GM19467 (cell line): Measurements from ENCODE around the gene FAM169A.
"Not testable (repeated sequence)": the region's sequence is repeated elsewhere in the genome, so short reads cannot be mapped to it uniquely, and the experiment has no call there.

Experiments
- ATAC-seq: cut with Tn5 transposase; IDR thresholded peaks from one replicate; pipeline ENCODE4 v1.9.1; 2021; ENCODE audit warnings: mild to moderate bottlenecking, moderate library complexity; ENCODE audit not compliant: unreplicated experiment

FAM169A gene

DNA sequence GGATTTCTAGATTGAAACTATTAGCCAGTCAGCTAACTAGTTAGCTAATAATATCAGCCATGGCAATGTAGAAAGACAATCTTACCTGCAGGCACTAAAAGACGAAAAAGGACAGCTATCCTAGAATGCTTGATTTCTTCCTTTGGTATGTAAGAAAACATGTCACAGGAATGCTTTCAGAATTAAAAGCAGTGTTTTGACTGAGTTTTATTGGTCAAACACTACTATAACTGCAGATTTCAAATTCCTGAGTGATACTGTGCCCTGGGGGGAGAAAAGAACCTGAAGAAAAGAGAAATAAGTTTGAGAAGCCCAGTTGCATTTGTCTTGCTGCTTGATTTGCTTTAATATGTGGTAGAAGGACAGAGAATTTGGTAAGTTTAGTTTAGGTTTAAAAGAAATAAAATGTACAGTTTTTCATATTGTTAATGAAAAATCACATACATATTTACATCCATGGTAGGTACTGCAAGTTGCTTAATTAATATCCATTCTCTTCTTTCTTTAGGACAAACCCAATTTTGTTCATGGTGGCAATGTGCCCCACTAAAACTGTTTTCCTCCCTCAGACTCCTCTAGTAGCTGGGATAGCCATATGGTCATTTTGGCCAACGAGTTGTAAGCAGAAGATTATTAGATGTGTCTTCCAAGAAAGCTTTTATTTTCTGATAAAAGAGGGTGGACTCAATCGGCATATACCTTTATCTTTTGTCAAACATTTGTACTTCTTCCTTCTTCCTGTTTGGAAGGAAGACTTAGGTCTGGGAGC lies 4.3 kb upstream of the FAM169A start:
- ATAC-seq = no peak

DNA sequence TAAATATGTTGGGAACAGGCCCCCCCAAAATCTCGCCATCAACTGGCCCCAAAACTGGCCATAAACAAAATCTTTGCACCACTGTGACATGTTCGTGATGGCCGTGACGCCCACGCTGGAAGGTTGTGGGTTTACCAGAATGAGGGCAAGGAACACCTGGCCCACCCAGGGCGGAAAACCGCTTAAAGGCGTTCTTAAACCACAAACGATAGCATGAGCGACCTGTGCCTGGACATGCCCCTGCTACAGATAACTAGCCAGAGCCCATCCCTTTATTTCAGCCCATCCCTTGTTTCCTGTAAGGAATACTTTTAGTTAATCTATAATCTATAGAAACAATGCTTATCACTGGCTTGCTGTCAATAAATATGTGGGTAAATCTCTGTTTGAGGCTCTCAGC lies 3.2 kb upstream of the FAM169A start:
- not testable (repeated sequence) for ATAC-seq

DNA sequence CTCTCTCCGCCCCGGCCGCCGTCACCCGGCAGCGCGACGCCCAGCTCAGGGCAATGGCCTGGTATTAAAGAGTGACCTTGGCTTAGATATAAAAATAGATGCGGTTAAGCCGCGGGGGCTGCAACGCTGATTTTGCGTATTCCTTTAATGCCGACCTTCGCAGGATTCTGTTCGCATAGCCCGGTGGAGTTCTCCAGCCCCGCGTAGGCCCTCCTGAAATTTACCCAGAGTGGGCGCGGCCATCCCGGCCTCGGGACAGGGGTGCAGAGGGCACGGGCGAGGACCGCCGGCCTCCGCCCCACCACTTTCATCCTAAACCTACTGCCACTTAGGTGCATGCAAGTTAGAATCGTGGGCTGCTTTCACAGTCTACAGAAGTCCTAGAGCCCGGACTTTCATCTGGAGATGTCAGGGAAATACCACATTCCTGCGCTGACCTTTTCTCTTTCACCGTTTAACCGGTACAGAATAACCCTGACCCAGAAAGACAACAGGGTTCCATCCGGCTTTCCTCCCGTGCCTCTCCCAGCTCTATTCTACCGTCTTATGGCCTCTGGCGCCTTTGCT lies 492 bp upstream of the FAM169A start:
- no peak for ATAC-seq

DNA sequence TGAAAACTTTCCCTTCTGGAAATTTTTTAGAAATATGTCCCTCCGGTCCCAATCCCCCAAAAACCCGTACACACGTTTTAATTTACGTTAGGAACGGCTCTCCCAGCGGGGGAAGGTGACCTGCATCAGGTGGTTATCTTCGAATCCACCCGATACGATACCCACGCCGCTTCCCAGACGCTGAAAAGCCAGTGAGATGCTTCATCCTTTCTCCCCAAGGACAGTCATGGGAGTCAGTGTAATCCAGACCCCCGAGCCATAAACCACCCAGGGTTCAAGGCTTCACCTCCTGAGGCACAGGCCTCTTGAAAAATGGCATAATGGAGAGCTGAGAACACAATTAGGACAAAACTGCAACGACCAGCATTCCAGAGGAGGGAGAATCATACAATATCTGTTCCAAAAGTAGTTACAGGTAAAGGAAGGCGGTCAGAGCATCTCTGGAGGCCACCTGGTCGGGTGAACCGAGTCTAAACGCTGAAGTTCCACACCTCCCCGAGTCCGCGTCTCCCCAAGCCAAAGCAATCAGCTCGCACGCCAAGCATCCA lies 857 bp downstream of the FAM169A start:
- ATAC-seq = no peak

DNA sequence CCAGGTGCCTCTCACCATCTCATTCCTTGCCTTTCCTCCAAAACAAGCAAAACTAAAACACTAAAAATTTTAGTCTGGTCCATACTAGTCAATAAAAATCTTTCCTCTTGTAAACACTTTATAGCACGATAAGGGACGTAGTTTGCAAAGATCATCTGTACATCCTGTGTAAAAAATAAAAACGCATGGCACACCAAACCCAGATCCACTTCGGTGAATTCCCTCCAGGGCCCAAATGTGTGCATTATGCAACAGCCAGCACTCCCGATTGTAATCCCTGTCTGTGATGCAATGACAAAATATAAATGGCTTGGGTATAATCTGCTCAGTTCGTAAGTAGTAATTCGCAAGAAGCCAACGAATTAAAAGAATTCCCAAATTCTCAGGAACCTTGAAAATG lies 1.4 kb downstream of the FAM169A start:
- no peak for ATAC-seq

DNA sequence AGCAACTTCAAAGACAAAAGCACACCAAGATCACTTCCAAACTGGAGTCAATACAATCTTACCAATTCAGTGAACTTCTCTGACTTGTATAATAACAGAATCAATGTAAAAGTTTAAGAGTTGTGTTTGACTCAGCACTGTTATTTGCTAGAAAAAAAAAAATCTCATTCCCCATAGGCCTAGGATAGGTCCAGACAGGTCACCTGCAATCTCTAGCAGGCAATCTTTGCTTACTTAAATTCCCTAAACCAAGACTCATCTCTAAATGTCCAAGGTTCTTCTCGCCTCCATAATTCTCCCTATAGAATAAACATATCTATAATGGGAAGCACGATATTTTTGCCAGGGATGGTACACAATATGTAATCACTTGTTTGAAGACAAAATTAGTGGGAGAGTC lies 2.5 kb downstream of the FAM169A start:
- ATAC-seq = no peak

DNA sequence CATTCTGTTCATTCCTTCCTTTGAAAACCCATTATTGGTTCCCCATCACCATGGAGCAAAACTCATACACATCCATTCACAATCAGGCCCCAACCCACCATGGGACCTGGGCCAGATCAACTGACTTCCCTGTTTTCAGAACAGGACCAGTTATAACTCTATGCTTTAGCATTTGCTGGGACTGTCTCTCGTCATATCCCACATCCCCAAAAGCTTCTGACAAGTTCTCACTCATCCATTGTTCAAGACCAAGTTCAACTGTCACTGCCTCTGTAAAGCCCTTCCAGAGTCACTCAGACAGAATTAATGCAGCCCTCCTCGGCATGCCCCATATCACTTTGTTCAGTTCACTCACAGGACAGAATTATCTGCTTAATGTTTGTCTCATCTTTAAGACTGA lies 4.0 kb downstream of the FAM169A start:
- ATAC-seq = no peak

DNA sequence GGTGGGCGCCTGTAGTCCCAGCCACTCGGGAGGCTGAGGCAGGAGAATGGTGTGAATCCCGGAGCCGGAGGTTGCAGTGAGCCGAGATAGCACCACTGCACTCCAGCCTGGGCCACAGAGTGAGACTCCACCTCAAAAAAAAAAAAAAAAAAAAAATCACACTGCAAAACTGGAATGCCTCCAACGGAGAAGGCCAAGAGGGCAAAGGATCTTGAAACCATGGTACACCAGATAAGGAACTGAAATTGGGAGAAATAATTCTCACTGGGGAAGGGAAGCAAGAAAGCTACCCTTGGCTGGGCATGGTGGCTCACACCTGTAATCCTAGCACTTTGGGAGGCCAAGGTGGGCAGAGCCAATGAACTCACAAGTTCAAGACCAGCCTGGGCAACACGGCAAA lies 9.2 kb downstream of the FAM169A start:
- not testable (repeated sequence) for ATAC-seq

DNA sequence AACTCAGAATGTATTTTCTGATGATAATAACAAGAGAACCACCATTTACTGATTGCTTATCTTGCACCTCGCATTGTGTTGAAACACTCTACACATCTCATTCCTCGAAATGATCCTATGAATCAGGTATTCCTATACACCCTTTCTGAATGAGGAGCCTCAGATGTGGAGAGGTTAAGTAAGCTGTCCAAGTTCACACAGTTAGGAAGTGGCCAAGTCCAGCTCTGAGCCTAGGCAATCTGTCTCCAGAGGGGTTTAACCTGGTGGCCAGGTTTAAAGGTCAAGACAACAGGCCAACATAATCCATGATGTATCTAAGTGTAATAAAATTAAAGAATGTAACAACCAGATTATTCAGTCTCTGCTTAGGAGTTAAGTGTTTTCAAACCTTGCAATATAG lies 12.9 kb downstream of the FAM169A start:
- no peak for ATAC-seq

DNA sequence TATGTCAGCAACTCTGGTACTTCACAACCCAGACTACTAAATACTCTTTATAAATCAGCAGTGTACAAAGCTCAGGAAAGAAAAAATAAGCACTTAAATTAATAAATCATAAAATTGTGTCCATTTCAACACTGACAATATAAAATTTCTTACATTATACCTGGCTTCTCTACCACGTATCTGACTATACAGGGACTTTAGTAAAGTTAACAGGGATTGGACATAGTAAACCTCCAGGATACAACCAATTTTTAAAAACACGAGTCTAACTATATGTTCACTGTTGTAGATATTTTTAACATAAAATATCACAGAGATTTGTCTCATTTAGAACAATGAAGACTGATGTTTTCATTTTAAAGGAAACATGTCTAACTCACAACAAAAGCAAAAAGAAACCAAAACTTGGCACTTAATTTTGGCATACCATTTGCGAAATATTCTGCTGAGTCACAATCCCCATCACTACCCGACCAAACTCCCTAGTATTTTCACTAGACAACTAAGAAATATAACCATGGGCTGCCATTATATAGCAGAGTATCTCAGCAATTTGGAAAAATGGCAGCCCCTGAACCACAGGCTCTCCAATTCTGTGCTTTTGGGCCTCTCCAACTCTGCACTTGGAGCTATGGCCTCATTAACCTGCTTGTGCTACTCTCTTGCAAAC lies 14.4 kb downstream of the FAM169A start:
- no peak for ATAC-seq

DNA sequence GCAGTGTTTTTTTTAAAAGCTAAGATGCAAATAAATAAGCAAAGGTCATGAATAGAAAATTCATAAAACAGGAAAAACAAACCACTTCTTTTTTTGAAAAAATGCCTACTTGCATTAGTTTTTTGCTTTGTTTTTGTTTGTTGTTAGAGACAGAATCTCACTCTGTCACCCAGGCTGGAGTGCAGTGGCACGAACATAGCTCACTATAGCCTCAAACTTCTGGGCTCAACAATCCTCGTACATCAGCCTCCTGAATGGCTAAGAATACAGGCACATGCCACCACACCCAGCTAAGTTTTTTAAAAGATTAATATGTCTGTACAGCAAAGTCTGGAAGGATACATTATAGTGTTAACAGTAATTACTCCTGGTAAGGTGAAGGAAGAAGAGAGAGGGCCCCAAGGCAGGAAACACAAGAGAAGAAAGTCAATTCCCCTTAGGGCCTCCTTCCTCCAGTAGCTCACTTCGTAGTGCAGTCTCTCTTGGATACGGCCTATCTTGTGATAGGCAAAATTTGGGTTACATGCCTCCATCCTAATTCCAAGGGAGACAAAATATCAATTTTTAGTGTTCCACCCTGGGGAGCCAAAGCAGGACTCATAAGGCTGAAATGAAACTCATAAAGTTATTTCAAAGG lies 15.3 kb downstream of the FAM169A start:
- ATAC-seq = no peak

DNA sequence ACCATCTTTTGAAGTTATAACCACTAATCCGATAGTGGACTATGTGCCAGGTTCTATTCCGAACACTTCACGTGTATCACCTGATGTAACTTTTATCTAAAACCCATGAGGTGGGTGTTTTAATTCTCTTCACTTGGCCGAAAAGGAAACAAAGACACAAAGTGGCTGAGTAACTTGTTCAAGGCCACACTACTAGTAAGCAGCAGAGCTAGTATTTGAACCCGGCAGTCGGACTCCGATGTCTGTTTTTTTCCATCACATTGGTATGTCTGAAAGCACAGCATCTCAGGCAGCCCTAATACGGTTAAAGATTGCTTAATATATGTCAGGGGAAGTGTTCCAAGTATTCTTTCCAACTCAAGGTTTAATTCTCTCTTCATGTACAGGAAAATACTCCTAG lies 16.2 kb downstream of the FAM169A start:
- no peak for ATAC-seq

DNA sequence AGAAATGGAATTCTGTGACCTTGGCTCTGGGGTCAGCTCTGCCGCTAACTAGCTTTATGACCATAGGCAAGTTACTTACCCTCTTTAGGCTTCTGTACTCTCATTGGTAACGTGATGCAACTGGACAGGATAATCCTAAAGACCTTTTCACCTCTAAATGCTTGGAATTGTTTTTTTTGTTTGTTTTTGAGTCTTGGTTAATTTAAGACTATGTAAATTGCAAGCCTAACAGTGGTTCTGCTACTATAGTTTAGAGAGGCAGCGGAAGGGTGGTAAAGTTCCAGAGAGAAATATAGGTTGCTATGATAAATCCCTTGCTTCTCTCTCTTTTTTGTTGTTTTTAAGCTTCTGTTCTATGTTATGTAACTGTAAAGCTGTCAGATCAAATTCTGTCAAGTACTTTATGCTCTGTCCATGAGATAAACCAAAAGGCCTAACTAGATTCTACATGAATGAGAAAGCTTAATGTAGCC lies 17.6 kb downstream of the FAM169A start:
- ATAC-seq = no peak

DNA sequence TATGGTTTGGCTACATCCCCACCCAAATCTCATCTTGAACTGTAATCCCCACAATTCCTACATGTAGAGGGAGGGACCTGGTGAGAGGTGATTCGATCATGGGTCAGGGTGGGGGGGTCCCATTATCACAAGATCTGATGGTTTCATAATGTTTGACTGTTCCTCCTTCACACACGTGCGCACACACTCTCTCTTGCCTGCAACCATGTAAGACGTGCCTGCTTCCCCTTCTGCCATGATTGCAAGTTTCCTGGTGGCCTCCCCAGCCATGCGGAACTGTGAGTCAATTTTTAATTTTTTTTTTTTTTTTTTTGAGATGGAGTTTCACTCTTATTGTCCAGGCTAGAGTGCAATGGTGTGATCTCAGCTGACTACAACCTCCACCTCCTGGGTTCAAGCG lies 27.0 kb downstream of the FAM169A start:
- no peak for ATAC-seq

DNA sequence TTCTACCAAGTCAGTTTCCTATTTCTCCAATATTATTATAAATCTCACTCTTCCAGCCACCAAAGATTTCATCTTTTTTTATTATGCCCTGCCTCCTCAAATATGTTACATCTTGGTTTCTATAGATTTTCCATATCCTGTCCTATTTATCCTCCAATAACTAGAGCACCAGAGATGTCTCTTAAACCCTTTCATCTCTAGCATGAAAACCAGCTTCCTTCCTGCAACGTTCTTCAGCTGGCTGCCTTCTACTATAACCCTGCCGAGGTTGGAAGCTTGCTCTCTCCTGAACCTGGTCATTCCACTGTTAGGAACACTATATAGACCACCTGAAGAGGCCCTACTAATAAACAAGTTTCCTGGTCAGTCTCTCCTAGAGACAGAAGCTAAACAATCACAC lies 27.9 kb downstream of the FAM169A start:
- ATAC-seq = no peak

DNA sequence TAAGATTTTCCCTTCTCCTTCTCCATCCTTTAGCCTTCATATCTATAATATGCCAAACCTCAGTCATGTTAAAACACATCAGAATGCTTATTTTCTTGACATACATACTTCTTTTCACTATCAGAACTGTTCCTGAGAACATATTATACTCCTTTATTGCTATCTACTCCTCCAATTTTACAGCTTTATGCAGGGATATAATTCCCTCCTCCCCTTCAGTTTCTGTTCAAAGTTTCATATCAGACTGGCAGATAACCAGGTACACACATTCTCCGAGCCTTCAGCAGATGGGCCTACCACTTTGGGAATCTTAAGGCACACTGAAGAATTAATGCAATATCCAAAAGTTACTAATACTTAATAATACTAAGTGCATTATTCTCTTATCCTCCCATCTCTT lies 29.1 kb downstream of the FAM169A start:
- ATAC-seq = no peak

DNA sequence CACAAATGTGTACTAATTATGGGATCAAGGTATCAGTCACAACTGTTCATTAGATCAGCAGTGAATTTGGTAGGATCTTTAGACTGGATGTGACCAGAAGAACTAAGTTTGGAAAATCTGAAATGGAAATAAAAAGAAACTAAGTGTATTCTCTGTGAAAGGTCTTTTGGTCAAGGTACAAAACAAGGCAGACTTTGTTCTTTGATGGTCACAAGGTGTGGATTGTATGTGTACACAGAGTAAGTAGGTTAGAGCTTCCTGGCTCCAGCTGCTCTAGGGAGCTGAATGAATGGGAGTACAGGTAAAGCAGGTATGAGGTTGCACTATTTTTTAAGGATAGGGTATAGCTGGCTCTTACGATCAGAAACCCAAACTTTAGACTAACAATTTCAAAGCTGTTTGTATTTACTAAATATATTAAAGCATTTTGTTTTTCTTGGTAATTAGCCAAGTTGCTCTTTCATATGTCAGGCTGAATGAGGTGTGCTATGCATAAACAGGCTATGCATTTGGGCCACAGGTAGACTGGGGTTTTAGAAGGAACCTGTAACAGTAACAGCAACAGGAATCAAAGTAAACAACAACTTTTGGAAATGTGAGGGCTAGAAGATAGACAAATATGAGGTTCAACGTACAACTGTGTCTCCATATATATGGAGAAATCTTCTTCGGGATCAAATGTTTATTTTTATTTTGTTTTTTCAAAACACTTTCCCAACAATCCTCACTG lies 32.5 kb downstream of the FAM169A start:
- no peak for ATAC-seq

DNA sequence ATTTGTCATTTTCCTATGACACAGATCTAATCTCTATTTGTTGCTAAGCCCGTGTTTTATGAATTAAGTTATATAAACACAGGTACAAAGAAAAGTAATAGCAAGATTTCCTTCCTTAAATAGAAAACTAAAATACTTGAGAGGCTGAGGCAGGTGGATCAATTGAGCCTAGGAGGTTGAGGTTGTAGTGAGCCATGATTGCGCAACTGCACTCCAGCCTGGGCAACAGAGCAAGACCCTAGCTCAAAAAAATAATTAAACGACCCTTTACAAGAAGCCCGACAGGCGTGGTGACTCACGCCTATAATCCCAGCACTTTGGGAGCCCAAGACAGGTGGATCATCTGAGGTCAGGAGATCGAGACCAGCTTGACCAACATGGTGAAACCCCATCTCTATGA lies 36.8 kb downstream of the FAM169A start:
- ATAC-seq = no peak

DNA sequence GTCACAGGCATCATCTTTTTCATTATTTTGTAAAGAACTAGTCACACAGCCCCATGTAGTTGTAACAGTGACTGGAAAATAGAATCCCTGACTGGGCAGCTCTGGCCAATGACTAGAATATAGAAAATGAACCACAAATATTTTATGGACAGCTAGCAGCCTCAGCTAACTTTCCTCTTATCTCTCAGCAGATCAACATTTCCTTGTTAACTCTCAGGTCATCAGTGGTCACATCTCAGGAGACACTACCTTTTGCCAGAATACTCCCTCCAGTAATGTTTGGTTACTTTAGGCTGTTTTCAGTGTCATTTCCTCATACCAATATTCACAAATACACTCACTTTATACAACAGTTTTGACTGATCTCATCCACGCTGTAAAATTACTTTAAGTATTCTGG lies 43.9 kb downstream of the FAM169A start:
- ATAC-seq = no peak

DNA sequence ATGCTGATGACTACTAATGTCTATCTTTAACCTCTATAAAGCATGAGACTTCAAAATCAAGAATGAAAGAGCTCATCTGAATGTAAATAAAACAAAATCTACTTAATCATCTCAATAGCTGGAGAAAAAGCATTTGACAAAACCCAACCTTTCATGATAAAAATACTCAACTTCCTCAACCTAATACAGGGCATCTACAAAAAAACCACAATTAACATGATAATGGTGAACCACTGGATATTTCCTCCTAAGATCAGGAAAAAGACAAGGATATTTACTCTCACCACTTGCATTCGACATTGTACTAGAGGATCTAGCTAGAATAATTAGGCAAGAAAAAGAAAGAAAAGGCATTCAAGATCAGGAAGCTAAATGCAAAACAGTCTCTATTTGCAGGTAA lies 49.3 kb downstream of the FAM169A start:
- no peak for ATAC-seq

DNA sequence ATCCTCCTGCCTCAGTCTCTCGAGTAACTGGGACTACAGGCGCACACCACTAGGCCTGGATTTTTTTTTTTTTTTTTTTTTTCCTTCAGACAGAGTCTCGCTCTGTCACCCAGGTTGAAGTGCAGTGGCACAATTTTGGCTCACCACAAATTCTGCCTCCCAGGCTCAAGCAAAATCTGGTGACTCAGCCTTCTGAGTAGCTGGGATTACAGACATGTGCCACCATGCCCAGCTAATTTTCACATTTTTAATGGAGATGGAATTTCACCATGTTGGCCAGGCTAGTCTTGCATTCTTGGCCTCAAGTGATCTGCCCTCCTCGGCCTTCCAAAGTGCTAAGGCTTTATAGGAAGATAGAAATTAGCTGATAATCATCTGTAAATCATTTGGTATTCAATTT lies 55.3 kb downstream of the FAM169A start:
- no peak for ATAC-seq
